ENCODE results near the gene MOAP1.

DNA sequence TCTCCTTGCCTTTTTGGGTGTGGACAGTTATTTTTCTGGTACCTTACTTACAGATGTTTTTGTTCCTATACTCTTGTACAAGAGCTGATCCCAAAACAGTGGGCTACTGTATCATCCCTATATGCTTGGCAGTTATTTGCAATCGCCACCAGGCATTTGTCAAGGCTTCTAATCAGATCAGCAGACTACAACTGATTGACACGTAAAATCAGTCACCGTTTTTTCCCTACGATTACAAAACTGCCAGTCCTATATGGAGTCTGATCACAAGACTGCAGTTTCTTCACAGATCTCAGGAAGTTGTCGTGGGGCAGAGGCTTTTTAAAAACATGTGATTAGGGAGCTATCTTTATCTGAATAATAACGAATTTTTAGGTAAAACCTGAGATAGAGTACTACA is 1.8 kb upstream of the MOAP1 start:
- TF ChIP-seq, protein P1, sequence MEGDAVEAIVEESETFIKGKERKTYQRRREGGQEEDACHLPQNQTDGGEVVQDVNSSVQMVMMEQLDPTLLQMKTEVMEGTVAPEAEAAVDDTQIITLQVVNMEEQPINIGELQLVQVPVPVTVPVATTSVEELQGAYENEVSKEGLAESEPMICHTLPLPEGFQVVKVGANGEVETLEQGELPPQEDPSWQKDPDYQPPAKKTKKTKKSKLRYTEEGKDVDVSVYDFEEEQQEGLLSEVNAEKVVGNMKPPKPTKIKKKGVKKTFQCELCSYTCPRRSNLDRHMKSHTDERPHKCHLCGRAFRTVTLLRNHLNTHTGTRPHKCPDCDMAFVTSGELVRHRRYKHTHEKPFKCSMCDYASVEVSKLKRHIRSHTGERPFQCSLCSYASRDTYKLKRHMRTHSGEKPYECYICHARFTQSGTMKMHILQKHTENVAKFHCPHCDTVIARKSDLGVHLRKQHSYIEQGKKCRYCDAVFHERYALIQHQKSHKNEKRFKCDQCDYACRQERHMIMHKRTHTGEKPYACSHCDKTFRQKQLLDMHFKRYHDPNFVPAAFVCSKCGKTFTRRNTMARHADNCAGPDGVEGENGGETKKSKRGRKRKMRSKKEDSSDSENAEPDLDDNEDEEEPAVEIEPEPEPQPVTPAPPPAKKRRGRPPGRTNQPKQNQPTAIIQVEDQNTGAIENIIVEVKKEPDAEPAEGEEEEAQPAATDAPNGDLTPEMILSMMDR (IDR thresholded peaks at IDR 0.05) = no peak
- no peak for TF ChIP-seq POLR2AphosphoS5 (IDR thresholded peaks at IDR 0.05)

All from breast epithelium (tissue), 3 donors.